Amniotic stem cell (primary cell): Measurements from ENCODE around the gene GPS1.

Experiments used
- DNase-seq: peaks from one replicate; lab custom pipeline; 2025; lab: John Stamatoyannopoulos, UW

The GPS1 gene

GRCh38 chr17:82045936-82046484 lies 5.7 kb upstream of the GPS1 start:
- no peak for DNase-seq

- DNase-seq = no peak
Measured at GRCh38 chr17:82046903-82047302, 4.8 kb upstream of the GPS1 start.

DNA sequence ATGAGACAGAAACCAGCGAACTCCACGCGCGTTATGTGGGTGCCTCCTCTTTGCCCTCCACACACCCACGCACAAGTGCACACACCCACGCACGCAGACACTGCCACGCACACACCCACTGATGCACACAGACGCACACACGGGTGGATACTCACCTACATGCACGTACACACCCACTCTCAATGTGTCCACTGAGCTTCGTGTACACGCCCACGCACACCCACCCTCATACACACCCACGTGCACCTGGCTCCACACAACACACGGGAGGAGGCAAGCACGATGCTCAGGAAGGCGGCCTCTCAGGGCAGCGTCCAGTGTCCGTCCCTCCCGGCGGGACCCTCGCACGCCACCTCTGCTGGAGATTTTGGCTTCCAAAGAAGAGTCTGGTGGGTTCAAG lies 4.3 kb upstream of the GPS1 start:
- DNase-seq = no peak

DNA sequence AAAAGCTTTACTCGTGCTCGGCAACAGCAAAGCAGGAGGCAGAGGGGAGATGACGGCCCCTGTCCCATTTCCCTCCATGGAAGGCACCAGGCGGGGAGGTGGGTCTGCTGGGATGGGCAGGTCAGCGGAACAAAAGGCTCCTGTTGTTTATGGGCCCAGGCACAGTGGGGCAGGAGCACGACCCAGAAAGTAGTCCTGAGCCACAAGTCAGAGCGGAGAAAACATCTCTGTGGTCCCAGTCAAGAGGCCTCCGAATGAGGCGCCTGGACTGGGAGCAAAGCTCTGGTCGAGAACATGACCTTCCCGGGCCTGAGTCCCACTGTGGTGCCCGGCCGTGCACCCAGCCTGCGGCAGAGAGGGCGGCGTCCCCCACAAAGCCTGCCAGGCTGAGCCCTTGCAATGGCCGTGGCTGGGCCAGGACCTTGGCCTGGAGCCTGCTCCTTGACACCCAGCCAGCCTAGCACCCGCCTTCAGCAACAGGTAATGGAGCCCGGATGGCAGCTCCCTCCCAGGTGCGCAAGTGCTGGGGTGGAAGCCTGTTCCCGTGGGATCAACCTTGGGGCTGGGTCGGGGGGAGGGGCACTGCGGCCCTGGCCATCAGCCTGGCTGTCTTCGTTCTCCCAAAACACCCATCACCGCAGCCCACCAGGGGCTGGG lies 3.7 kb upstream of the GPS1 start:
- DNase-seq = no peak

DNA sequence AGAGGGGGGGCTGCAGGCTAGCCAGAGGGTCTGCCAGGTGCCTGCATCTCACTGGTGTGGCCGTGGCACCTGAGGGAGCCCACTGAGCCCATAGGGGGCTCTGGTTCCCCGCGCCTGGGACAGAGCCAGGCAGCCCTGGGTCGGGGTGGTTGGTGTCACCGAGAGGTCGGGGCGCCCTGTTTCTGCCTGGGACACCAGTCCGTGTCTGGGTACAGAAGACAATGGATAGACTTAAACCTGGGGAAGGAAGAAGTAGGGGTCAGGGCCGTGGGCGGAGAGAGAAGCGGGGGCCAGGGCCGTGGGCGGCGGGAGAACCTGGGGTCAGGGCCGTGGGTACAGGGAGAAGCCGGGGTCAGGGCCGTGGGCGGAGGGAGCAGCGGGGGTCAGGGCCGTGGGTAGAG lies 3.1 kb upstream of the GPS1 start:
- no peak for DNase-seq

- DNase-seq = no peak
Measured at GRCh38 chr17:82049106-82049505, 2.6 kb upstream of the GPS1 start.

DNA sequence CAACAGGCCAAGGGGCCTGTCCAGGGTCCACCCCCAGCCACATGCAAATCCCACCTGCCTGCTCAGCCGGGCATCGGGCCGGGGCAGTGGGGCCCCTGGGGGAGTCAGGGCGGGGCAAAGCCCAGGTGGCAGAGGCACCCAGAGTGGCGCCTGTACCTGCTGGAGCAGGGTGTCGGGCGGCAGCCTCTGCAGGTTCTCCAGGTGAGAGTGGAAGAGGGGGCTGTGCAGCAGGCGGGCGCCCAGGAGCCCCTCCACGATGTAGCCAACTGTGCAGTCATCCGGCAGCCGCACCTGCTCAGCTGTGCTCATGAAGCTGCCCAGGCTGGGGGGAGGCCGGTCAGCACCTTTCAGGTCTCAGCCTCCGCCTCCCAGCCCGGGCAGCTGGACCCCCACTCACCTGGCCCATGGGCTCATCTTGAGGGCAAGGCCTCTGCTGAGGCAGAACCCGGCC lies 2.2 kb upstream of the GPS1 start:
- DNase-seq = no peak

- DNase-seq = no peak
Measured at GRCh38 chr17:82050152-82050760, 1.4 kb upstream of the GPS1 start.

GRCh38 chr17:82050761-82051641 lies 697 bp upstream of the GPS1 start:
- DNase-seq = no peak

DNA sequence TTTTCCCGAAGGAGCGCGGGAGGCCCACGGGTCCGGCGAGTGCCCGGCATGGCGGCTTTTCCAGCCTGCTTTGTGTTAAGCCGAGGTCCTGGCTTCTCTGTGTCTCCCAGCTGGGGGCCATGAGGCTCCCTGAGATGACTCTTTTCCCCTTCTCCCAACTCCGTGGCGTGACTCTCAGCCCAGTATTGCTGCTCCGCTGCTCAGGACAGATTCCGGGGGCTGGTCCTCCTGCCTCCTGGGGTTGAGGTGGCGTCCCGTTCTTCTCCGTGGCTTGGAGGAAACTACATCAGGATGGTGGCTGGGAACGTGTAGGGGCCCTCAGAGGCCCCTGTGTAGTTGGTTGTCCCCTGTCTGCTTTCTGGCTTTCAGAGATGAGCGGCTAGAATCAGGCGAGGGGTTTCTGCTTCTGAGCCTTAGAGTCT lies 951 bp downstream of the GPS1 start:
- DNase-seq = no peak

GRCh38 chr17:82053130-82053529 lies 1.4 kb downstream of the GPS1 start:
- DNase-seq = no peak

DNA sequence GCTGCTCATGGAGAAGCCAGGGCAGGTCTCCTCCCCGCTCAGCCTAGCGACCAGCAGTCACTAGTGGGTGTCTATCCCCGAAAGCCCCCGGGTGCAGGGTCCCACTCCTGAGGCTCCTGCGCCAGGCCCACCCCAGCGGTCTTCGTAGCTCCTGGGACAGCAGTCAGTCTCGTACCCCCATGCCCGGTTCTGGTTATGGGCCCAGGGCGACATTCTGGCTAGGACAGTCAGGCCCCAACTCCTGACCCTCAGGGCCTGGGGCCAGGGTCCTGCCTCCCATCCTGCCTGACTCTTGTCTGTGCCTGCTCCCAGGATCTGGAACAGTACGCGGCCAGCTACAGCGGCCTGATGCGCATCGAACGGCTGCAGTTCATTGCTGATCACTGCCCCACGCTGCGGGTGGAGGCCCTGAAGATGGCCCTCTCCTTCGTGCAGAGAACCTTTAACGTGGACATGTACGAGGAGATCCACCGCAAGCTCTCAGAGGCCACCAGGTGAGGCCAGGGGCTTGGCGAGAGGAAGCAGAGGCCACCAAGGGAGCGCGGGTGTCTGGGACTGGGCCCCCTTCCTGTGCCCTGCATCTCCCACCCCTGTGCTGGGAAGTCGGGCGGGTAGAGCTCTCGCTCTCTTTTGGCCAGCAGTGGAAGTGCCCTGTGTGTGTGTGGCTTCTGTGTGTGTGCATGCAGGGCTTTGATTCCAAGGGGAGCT lies 2.0 kb downstream of the GPS1 start:
- DNase-seq = no peak

- DNase-seq = no peak
Measured at GRCh38 chr17:82054351-82055022, 2.8 kb downstream of the GPS1 start.

- DNase-seq = no peak
Measured at GRCh38 chr17:82055023-82055964, 3.6 kb downstream of the GPS1 start.

GRCh38 chr17:82055965-82056728 lies 4.4 kb downstream of the GPS1 start:
- DNase-seq = no peak

- DNase-seq = no peak
Measured at GRCh38 chr17:82056729-82057621, 5.3 kb downstream of the GPS1 start.

DNA sequence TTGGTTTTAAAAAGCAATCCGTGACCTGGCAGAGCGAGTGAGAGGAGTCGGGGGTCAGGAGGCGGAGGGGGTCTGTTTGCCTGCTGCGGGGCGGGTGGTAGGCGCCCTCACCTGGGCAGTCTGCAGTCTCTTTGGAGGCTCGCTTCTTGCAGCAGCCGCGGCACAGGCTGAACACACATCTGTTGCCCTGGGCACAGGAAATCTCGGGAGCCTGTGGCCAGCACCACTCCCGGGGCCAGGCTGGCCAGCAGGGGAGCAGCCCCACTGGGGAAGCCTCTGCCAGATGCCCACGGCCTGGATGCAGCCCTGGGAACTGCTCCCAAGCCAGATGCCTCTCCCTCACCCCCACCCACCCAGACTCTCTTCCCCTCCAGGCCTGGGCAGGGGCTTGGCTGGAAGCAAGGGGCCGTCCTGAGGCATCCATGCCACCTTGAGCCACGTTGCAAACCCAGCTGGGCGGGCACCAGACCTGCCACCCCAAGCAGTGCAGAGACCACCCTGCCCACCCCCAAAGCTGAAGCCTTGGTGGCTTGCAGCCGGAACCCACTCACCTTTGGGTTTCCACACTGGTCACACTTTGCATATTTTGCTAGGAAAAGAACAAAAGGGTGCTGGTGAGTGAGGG lies 6.6 kb downstream of the GPS1 start:
- DNase-seq = no peak

- DNase-seq = no peak
Measured at GRCh38 chr17:82058855-82059249, 7.2 kb downstream of the GPS1 start.
